HFFc6 (cell line): Measurements from ENCODE around the gene TMSB15A. TPM values are rescaled to one million over a fixed set of nuclear protein-coding genes. Genes with fewer than 3 reads are reported as not detected.

Experiments used
- total RNA-seq, 6 experiments: library from RNA; stranded (reverse); fragmentation: NEBNext Ultra II Directional; extraction: Animal tissue kit (Norgen Biotek cat#: 25700); gene quantifications; 2 replicates in 1 of 6; 3 replicates in 5 of 6; pipeline ENCODE4 v1.2.3, GENCODE V29; 2021

Gene TMSB15A
- total RNA-seq, 6 experiments from 2014 or later = 1.4 to 3.2 (median 2.7) TPM

Other genes with a start within 250 kb of the TMSB15A start
- not detected for gene NXF2B, start 76.7 kb downstream of the TMSB15A start, total RNA-seq
- not detected for gene TCP11X2, start 44.9 kb downstream of the TMSB15A start, total RNA-seq
- gene ARMCX5, start 82.8 kb upstream of the TMSB15A start, total RNA-seq = 1 to 10 TPM; 8.2 to 9.7 (median 8.4) TPM
- 1 to 10 TPM in 1 of 6 experiments, under 1 TPM in 5; 0.76 to 1.1 (median 0.95) TPM for gene GPRASP1, start 134.7 kb upstream of the TMSB15A start, total RNA-seq
- gene GPRASP2, start 195.7 kb upstream of the TMSB15A start, total RNA-seq = 10 to 100 TPM in 4 of 6 experiments, 1 to 10 TPM in 2; 7.9 to 15.0 (median 12.4) TPM
- gene GPRASP3, start 204.0 kb upstream of the TMSB15A start, total RNA-seq = 1 to 10 TPM; 1.9 to 5.7 (median 5.4) TPM